Putamen (tissue), 1 donor: ENCODE measurements around the gene LETM1.

ENCODE experiments used
- DNase-seq: peaks from one replicate; pipeline ENCODE4 v3.0.0-alpha.2; 2016; ENCODE audit warnings: low spot score

The LETM1 gene

DNA sequence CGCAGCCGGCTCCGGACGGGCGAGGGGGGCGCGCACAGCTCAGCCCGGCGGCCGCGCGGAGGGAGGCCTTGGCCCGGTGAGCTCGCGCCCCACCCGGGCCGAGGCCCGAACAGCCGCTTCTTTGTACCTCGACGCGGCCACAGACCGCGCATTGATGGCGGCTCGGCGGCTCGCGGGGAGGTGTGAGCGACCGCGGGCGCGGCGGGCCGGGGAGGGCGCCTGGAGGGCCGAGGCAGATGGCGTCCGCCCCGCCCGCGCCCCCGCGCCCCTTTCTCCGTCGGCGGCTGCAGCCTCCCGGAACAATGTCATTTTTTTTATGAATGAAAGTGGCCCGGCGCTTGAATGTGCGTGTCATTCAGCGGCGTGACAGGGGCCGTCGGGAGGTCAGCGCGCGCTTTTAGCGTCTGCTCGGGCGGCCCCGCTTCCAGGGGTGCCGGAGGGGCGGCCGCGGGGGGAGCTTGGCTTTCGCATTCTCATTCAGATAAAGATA, 61.1 kb downstream of the LETM1 start:
- no peak for DNase-seq

DNA sequence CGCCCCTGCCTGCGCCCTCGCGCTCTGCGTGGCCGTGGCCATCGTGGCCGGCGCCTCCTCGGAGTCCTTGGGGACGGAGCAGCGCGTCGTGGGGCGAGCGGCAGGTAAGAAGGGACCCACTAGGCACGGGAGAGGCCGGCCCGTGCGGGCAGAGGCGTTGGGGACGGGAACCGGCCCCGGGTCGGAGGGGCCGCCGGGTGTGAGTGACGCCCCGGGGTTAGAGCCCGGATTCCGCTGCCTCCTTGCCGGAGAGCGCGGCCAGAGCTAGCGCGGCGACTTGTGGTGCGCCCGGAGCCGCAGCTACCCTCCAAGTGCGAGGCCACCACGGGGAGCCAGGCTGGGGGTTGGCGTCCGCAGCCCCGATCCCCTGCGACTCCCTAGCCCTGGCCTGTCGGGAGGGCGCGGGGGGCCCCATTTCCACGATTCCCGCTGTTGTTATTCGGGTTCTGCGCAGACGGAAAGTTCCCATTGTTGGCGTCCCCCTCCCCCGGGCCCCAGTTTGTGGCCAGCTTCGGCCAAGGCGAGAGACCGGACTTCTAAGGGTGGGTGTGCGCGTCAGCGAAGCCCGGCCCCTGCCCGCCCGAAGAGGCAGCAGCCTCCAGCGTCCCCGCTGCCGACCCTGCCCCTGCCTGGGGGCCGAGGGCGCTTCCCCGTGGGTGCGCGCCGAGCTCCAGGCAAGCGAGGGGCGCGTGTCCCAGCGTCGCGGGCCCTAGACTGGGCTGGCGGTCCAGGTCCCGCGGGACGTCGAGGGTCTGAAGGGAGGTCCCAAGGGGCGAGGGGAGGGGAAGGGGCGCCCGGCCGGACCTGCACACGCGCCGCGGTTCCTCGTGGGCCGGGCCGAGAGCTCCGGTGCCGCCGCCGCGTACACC, 61.8 kb downstream of the LETM1 start:
- DNase-seq = no peak

DNA sequence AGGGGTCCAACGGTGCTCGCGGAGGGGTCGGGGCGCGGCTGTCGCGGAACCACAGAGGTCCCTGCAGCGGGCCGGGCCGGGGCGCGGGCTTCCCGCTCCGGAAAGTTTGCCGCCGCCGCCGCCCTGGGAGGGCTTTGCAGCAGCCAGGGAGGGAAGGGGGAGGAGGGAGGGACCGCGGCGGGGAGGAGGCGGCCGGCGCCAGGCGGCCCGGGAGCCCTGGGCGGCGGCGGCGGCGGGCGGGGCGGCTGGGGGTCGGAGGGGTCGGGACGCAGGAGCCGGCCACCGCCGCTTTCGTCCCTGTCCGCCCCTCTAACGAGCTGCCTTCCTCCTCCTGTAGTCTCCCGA, 62.5 kb downstream of the LETM1 start:
- DNase-seq = no peak

DNA sequence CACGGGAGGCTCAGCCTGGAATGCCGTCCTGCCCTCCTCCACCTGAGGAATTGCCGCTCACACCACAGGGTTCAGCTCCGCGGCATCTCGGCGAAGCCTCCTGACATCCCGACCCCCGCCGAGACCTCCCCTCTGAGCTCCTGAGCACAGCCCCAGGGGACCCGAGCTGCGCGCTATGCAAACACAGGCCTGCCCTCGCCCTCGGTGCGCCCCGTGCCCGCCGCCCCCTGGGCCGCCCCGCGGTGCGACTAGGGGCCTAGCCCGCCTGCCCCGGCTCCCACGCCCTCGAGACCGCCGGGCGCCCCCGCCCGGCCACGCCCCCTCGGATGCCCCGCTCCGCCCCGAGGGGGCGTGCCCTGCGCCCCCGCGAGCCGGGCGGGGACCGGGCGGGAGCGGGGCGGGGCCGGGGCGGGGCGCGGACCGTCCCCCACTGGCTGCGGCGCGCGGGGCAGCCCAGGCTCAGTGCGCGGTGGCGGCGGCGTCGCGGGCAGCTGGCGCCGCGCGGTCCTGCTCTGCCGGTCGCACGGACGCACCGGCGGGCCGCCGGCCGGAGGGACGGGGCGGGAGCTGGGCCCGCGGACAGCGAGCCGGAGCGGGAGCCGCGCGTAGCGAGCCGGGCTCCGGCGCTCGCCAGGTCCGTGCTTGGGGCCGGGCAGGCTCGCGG, 63.0 kb downstream of the LETM1 start, which contains the start of gene FGFR3:
TSS of gene FGFR3 (plus strand) at position 462 of the 664 bp plus-strand sequence. CDS start 642 bp downstream, outside the sequence.
- no peak for DNase-seq

DNA sequence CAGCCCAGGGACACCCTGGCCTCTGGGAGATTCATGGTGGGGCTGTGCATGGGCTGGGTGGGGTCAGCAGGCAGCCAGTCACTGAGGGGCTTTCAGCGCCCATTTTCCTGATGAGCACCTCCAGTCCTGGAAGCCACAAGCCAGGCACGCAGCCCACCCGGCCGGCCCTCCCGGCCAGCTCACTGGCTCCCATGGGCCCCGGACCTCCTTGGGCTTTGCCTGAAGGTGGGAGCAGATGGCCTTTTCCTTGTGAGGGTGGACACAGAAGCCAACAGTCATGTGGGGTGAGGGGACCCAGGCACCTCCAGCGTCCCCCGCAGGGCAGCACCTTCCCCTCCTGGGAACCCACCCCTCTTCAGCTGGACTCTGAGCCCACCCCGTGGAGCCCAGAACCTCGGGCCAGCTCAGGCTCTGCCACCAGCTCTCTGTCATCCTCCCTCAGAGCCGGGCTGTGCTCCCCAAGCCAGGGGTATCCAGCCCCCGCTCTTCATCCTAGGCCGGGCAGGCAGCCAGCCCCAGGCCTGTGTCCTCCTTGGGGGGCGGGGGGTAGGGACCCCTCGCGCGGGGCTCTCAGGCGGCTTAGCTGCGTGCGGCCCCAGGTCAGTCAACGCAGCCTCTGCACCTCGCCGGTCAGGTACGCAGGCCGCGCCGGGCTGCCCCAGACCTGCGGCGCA, 63.7 kb downstream of the LETM1 start:
- no peak for DNase-seq

DNA sequence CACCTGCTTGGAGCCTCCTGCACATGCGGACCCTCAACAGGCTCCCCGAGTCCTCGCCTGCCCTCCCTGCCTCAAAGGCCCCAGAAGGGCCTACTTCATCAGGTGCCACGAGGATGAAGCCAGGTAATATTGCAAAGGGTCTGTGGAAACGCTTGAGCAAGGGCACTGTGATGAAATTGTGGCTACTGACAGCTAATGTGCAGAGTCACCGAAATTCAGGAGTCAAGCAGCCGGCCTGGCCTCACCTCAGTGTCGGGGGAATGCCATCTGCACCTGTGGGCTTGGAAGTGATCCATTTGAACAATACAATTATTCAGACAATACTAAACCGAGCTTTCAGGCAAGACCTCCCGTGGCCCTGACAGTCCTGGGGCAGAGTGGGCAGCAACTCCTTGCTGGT, 66.0 kb downstream of the LETM1 start:
- no peak for DNase-seq

DNA sequence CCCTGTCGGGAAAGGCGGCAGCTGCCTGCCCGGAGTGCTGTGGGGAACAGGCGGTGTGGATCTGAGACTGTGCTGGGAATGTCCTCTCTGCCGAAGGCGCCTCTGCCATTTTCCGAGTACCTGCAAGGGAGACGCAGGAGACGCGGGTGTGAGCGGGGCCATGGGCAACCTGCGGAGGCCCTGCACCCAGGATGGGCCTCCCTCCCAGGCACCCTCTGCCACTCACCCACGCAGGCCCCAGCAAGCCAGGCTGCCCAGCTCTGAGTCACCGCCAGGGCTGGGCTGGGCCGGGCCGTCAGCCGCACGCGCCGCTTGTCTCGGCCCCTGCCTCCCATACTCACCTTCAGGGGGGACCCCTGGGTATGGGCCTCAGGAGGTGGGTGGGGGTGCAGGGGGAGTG, 66.4 kb downstream of the LETM1 start:
- DNase-seq = no peak

DNA sequence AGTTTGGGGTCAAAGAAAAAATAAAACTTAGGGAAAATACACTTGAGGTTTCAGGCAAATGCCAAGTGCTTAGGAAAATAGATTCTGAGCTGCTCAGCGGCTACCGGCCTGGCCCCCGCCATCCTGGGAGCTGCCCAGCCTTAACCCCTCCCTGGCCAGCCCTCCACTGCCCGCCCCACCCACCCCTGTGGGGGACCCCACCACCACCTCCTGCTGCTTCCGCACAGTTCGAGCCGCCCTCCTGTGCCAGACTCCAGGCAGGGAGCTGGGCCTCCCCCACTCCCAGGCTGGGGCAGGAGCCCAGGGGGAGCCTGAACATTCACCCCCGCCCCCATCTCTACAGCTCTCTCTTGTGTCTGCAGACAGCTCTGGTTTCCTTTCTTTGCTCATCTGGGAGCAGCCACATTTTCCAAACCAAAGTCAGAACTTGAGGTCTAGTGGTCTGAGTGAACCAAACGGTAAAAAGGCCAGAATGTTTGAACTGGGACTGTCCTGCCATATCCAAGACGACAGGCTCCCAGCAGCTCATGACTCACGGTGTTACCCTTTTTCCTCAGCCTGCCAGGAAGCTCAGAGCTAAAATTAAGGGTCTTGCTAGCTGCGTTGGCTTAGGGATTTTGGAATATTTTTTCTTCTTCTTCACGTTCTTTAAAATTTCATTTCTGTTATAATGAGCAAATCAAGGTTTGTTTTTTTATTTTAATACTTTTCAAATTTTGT, 67.5 kb downstream of the LETM1 start:
- DNase-seq = no peak

DNA sequence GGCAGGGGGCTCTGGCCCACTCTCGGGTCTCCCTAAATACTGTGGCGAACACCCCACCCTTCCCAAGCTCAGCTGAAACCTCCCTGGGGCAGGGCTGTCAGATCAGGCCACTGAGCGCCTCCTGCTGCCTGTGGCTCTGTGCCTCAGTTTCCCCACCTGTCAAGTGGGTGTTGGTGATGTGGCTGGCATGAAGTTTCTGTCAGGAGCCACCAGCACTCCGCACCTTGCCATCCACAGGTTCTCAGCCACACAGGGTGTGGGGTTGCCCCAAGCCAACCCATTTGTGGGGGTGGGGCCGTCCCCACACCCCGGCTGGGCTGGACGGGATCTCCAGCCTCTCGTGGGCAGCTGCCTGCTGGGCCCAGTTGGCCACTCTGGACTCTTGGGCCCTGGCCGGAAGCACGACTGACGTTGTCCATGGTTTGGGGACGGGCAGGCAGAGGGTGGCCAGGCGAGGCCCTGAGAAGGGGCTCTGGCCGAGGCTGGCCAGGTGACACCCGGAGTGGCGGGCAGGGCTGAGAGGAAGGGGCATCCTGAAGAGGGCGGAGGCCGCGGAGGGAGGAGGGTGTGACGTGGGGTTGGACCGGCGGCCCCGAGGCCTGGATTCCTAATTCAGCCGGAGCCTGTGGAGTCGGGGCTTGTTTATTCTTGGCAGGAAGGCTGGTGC, 68.4 kb downstream of the LETM1 start:
- no peak for DNase-seq

DNA sequence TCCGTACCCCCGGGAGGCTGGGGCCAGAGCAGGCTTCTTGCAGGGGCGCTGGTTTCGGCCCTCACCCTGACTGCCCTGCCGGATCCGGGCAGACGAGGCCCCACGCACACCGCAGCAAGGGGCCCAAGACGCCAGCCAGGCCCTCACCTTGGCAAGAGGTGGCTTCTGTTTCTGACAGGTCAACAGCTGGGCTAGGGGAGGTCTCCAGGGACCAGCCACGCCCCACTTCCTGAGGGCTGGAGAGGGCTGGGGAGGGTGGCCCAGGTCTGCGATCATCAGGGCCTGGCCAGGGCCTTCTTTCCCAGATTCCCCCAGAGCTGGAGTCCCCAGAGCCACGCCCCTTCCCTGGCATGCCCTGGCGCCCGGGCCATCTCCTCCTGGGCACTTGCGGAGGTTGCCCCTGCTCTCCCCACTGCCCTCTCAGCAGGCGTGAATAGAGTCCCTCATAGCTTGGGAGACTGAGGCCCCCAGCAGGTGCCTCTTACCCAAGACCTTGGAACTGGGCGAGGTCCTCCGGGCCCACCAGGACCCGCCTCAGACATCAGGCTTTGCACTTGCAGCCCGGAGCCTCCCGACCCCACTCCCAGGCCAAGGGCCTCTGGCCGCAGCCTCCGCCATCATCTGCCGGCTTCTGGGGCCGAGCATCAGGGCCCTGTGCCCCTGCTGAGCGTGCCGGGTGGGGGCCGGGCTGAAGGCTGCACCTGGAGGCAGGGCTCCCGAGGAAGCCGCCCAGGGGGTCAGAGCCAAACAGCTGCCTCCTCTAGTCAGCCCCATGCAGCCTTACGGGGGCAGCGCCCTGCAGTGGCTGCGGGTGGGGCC, 69.2 kb downstream of the LETM1 start:
- no peak for DNase-seq

DNA sequence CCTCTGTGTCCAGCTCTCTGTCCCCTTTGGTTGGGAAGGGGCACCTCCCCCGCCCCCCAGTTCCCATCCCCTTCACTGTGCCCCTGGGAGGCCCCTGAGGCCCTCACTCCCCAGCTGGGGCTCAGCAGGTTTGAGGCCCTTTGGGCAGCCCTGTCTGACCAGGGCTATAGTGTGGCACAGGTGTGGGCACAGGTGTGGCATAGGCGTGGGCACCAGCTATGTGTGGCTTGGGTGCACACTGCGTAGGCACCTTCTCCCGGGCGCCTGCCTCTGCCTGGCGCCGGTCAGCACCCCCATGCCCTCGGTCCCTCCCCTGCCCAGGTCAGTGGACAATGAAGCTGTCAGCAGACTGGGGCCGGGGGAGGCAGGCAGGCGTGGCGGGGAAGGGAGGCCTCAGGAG, 70.4 kb downstream of the LETM1 start:
- no peak for DNase-seq

DNA sequence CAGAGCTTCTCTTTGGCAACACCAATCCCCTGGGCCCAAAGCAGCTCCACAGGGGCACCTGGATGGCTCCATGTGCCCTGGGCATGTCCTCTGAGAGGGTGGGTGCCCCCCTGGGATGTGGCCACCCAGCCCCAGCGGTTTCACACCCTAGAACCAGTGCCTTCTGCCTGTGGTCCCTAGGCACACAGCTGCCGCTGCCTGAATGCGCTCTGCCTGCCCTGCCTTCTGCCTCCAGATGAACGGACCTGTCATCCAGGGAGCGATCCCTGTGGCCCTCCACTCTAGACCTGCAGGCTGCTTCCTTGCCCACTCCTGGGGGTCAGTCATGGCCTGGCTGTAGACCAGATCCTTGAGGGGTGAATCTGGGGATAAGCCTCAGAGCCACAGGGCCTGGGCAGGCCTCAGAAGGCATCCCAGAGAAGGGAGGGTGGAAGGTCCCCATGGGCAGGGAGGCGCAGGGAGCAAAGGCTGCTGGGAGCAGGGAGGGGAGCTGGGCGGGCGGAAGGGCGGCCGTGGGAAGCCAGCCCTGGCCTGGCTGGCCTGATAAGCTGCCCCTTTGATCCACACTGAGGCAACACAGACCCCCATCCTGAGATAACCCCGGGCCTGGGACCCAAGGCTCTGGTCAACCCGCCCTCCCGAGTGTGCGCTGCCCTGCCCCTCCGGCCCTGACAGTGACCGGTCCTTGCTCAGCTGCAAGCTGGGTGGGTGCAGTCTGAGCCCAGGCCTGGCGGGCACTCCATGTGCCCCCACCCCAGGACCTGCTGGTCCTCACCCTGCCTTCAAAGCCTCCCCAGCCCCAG, 71.0 kb downstream of the LETM1 start:
- DNase-seq = no peak

DNA sequence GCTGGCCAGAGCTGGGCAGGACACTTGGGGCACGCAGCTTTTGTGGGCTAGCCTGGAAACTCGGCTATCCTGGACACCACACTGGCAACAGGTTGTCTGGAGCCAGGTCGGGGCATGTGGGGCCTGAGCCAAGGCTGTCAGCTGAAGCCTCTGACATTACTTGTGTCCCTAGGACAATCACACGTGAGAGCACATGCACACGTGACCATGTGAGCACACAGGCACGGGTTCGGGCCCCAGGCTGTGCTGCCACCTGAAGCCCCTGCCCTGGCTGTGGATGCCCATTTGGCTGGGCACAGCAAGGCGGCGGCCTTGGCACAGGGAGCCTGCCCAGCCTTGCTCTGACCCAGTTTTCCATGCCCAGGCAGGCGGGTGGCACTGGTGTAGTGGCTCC, 71.6 kb downstream of the LETM1 start:
- DNase-seq = no peak

DNA sequence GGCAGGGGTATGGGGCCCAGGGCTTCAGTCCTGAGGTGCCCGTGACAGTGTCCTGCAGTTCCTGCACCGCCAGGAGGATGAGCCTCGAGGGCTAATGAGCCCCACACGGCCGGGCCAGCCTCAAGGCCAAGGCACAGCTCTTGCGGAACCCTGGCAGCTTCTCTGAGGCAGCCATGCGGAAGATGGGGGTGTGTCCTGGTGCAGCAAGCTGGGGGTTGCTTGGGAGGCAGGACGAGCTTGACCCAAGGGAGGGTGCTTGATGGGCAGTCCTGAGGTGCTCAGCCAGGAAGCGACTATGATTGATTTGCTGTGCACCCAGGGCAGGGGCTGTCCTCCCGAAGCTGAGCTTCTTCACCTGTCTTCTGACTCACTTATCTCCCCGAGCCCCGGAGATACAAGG, 72.0 kb downstream of the LETM1 start:
- DNase-seq = no peak

DNA sequence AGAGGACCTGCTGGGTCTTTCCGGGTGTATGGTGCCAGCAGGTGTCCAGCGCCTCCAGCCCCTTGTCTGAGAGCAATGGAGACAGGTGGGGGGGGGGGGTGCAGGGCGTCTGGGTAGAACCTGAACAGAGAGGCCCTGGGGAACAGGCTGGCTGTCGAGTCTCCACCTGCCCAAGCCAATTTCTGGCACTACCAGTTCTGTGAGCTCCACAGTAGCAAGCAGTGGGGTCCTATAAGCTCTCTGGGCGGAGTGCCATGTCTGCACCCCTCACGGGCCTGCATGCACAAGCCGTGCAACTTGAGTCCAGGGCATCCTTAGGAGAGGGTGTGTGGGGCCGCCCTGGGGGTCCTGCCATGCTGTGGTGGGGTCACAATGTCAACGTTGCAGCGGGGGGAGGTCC, 72.9 kb downstream of the LETM1 start:
- DNase-seq = no peak

DNA sequence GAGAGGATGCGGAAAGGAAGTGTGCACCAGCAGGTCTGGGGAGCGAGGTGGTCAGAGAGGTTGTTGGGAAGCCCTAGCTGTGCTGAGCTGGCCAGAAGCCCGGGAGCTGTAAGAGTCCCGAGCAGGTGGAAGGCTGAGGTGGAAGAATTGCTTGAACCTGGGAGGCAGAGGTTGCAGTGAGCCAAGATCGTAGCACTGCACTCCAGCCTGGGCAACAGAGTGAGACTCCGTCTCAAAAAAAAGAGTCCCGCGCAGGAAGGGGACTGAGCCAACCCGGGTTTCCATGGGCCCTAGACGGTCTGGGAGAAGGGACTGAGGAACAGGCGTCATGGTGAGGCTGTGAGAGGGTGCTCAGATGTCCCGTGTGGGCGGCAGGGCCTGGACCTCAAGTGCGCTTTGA, 75.5 kb downstream of the LETM1 start:
- no peak for DNase-seq

DNA sequence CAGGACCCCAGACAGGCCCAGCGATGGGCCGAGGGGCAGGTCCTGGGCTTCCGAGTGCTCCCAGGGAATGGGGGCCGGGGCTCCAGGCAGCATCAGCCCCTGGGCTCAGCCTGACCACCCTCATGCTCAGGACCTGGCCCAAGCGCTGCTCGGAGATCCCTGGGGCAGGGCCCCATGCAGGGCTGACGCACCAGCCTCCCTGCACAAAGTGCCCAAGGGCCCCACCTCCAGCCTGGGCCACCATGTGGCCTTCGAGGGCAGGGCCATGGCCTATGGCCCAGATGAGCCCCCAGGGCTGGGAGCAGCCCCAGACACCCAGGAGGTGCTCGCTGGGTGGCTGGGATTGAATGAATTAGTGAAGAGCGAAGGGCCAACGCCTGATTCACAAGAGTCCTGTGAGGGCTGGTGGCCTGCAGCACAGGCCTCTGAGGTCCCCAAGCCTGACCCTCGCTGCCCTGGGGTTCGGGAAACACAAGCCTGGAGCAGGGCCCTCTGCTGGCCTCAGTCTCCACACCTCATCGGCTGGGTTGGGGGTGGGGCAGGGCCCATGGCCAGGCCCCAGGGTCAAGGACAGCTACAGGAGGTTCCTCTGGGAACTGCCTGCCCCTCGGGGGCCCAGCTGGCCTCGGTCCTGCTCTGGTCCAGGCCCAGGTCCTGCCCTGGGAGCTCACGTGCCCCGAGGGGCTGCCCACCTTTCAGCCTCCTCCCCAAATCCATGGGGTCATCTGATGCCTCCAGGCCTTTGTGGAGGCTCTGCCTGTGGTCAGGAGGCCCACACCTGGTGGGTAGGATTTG, 76.2 kb downstream of the LETM1 start:
- DNase-seq = no peak

DNA sequence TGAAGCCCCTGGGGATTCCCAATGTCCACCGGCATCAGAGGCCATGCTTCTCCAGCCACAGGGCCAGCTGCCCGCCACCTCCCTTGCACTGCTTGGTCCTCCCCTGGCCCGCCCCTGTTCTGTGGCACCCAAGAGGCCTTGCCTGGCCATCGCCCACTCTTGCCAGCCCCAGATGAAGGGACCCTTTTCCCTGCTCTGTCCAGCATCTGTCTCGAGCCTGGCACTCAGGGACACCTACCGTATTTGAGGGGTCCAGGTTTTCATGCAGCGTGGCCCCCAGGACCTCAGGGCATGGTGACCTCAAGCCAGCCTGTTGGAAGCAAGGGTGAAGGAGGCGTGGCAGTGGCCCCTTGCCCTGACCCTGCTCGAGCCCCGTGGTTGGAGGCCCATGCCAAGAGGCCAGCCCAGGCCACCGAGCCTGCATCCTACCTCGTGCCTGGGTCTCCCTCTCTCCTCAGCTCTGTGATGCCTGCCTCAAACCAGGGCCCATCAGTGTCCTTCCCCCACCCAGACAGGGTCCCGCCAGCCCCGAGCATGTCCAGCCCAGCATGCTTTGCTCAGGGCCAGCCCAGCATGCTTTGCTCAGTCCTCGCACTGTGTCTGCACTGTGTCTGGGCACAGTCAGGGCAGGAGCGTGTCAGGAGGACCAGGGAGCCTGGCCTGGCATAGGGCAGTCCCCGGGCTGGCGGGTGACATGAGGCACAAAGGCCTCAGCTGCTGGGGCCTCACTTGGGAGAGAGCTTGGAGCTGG, 77.1 kb downstream of the LETM1 start:
- no peak for DNase-seq
